H1 (cell line): ENCODE results near the gene SHISA7. TPM values are rescaled to one million over a fixed set of nuclear protein-coding genes. Genes with fewer than 3 reads are reported as not detected.
"Not testable (repeated sequence)": the region's sequence is repeated elsewhere in the genome, so short reads cannot be mapped to it uniquely, and the experiment has no call there.

ENCODE experiments used
- CTCF ChIA-PET: fragments of 300-600 bp; sonication (Branson Sonifier 250); formaldehyde crosslinking; loops from one replicate; lab custom pipeline; 2021; ENCODE audit not compliant: partially characterized antibody; lab: Charles Lee
- POLR2A ChIA-PET: fragments of 300-600 bp; sonication (Branson Sonifier 250); formaldehyde crosslinking; loops from one replicate; lab custom pipeline; 2021; ENCODE audit warnings: inconsistent platforms; ENCODE audit not compliant: partially characterized antibody; lab: Charles Lee
- DNase-seq, 2 experiments: peaks; one replicate each; pipeline versions ENCODE4 v3.0.0 to v3.0.0-alpha.2; 2010 to 2022; ENCODE audit warnings: low spot score in 2 of 2, low read depth in 1 of 2, mixed read lengths in 1 of 2
- FAIRE-seq: peaks from 2 replicates; lab custom pipeline; 2011; peaks lifted over from hg19 to GRCh38; lab: Jason Lieb, UNC
- H2AFZ ChIP-seq: 2 replicates; pipeline ENCODE4 v1.8.1; 2012; ENCODE audit warnings: low read length, inconsistent platforms
- H2AK5ac ChIP-seq: 2 replicates; pipeline ENCODE4 v1.6.1; 2013; ENCODE audit warnings: low read depth, low read length
- H2BK120ac ChIP-seq: replicated peaks from 2 replicates; pipeline ENCODE3; 2013; ENCODE audit warnings: low read depth, low read length, inconsistent platforms
- H2BK12ac ChIP-seq: 2 replicates; pipeline ENCODE4 v1.6.1; 2013; ENCODE audit warnings: low read depth, low read length
- H2BK15ac ChIP-seq: 2 replicates; pipeline ENCODE4 v1.6.1; 2013; ENCODE audit warnings: low read length
- H2BK20ac ChIP-seq: 2 replicates; pipeline ENCODE4 v1.6.1; 2013; ENCODE audit warnings: low read length
- H2BK5ac ChIP-seq: 2 replicates; pipeline ENCODE4 v1.6.1; 2013; ENCODE audit warnings: low read depth, low read length
- H3K14ac ChIP-seq: 2 replicates; pipeline ENCODE4 v1.6.1; 2013; ENCODE audit warnings: inconsistent platforms; ENCODE audit not compliant: insufficient read length
- H3K18ac ChIP-seq: 2 replicates; pipeline ENCODE4 v1.6.1; 2013; ENCODE audit warnings: low read length; ENCODE audit errors: extremely low read depth
- H3K23ac ChIP-seq: 2 replicates; pipeline ENCODE4 v1.6.1; 2013; ENCODE audit warnings: inconsistent platforms; ENCODE audit not compliant: insufficient read length
- H3K23me2 ChIP-seq: 2 replicates; pipeline ENCODE4 v1.6.1; 2013; ENCODE audit warnings: low read depth, low read length
- H3K27ac ChIP-seq: 2 replicates; pipeline ENCODE4 v1.6.1; 2011; ENCODE audit warnings: low read depth, low read length, inconsistent platforms
- H3K27me3 ChIP-seq, 4 experiments: replicated peaks in 1 of 4; 1 replicate in 1 of 4; 2 replicates in 3 of 4; pipeline versions ENCODE4 v1.6.1 to v1.8.1; 2011 to 2013; ENCODE audit warnings: low read length in 3 of 4, mild to moderate bottlenecking in 3 of 4, inconsistent platforms in 2 of 4, mixed read lengths in 2 of 4, moderate library complexity in 1 of 4; ENCODE audit not compliant: control insufficient read depth in 3 of 4, insufficient read depth in 3 of 4; ENCODE audit errors: extremely low read depth in 1 of 4
- H3K36me3 ChIP-seq, 4 experiments: 2 replicates each; pipeline versions ENCODE4 v1.6.1 to v1.8.1; 2011 to 2013; ENCODE audit warnings: mild to moderate bottlenecking in 4 of 4, low read length in 3 of 4, moderate library complexity in 2 of 4, control low read depth in 1 of 4, inconsistent platforms in 1 of 4; ENCODE audit not compliant: insufficient read depth in 4 of 4, control insufficient read depth in 2 of 4
- H3K4ac ChIP-seq: replicated peaks from 2 replicates; pipeline ENCODE3; 2013; ENCODE audit warnings: low read length, low read depth, mixed read lengths, inconsistent platforms; ENCODE audit not compliant: insufficient read length
- H3K4me1 ChIP-seq, 4 experiments: replicated peaks in 1 of 4; 1 replicate in 1 of 4; 2 replicates in 3 of 4; pipeline versions ENCODE4 v1.6.1 to v1.8.1; 2011 to 2013; ENCODE audit warnings: low read length in 3 of 4, inconsistent platforms in 2 of 4, mixed read lengths in 1 of 4; ENCODE audit not compliant: insufficient read depth in 4 of 4, control insufficient read depth in 3 of 4
- H3K4me2 ChIP-seq, 2 experiments: 2 replicates each; pipeline versions ENCODE4 v1.6.1 to v1.8.1; 2011 to 2013; ENCODE audit warnings: low read depth in 2 of 2, low read length in 2 of 2, control low read depth in 1 of 2, inconsistent platforms in 1 of 2, mild to moderate bottlenecking in 1 of 2; ENCODE audit not compliant: insufficient read depth in 1 of 2
- H3K4me3 ChIP-seq, 4 experiments: fragments of 200-600, 300-600 bp in 1 of 4; sonication (generic), shearing (Covaris generic), sonication (Bioruptor Twin) in 1 of 4; 2 replicates each; pipeline versions ENCODE4 v1.5.1 to v1.8.1; 2011 to 2016; ENCODE audit warnings: low read length in 4 of 4, low read depth in 3 of 4, control low read depth in 2 of 4, inconsistent platforms in 2 of 4, mild to moderate bottlenecking in 2 of 4, mixed read lengths in 1 of 4, moderate library complexity in 1 of 4; ENCODE audit not compliant: insufficient read depth in 2 of 4; ENCODE audit errors: extremely low read depth in 1 of 4
- H3K56ac ChIP-seq: replicated peaks from 2 replicates; pipeline ENCODE3; 2013; ENCODE audit warnings: low read depth, mild to moderate bottlenecking, mixed read lengths, low read length, inconsistent platforms; ENCODE audit not compliant: insufficient read length
- H3K79me1 ChIP-seq: 2 replicates; pipeline ENCODE4 v1.6.1; 2013; ENCODE audit warnings: low read depth, low read length, control low read depth
- H3K79me2 ChIP-seq, 2 experiments: 2 replicates each; pipeline versions ENCODE4 v1.6.1 to v1.8.1; 2012 to 2013; ENCODE audit warnings: low read length in 2 of 2, mild to moderate bottlenecking in 2 of 2, inconsistent platforms in 1 of 2; ENCODE audit not compliant: insufficient read depth in 2 of 2, control insufficient read depth in 1 of 2
- H3K9ac ChIP-seq, 4 experiments: replicated peaks in 1 of 4; 1 replicate in 1 of 4; 2 replicates in 3 of 4; pipeline versions ENCODE4 v1.6.1 to v1.8.1; 2011 to 2013; ENCODE audit warnings: low read depth in 3 of 4, low read length in 3 of 4, control low read depth in 2 of 4, mild to moderate bottlenecking in 2 of 4, moderate library complexity in 2 of 4, inconsistent platforms in 1 of 4; ENCODE audit errors: extremely low read depth in 1 of 4
- H3K9me3 ChIP-seq, 2 experiments: 2 replicates each; pipeline versions ENCODE4 v1.6.1 to v1.8.1; 2012 to 2013; ENCODE audit warnings: mild to moderate bottlenecking in 2 of 2, moderate library complexity in 2 of 2, control low read depth in 1 of 2, inconsistent platforms in 1 of 2, low read depth in 1 of 2, low read length in 1 of 2, mixed read lengths in 1 of 2; ENCODE audit not compliant: insufficient read depth in 2 of 2
- H4K20me1 ChIP-seq, 2 experiments: replicated peaks in 1 of 2; 2 replicates each; pipeline versions ENCODE3 to v1.8.1; 2011 to 2013; ENCODE audit warnings: inconsistent platforms in 2 of 2, low read length in 2 of 2, mild to moderate bottlenecking in 1 of 2; ENCODE audit not compliant: insufficient read depth in 2 of 2, control insufficient read depth in 1 of 2
- H4K5ac ChIP-seq: 2 replicates; pipeline ENCODE4 v1.6.1; 2013; ENCODE audit warnings: low read length, low read depth, mixed read lengths, inconsistent platforms; ENCODE audit not compliant: insufficient read length
- H4K8ac ChIP-seq: 2 replicates; pipeline ENCODE4 v1.8.0; 2013; ENCODE audit warnings: mild to moderate bottlenecking, moderate library complexity, low read length, inconsistent platforms; ENCODE audit not compliant: insufficient read depth; ENCODE audit errors: extremely low read depth
- H4K91ac ChIP-seq: replicated peaks from 2 replicates; pipeline ENCODE3; 2013; ENCODE audit warnings: low read length, mixed read lengths, inconsistent platforms; ENCODE audit not compliant: insufficient read length
- PHF8 ChIP-seq: fragments of 200-600 bp; sonication (generic); conservative IDR thresholded peaks from 2 replicates; pipeline ENCODE4 v1.7.1; 2012; ENCODE audit warnings: low read depth, mild to moderate bottlenecking, inconsistent platforms, low read length, moderate library complexity
- POLR2A ChIP-seq, 2 experiments: IDR thresholded peaks; 1 replicate in 1 of 2; 2 replicates in 1 of 2; pipeline ENCODE4 v1.6.1; 2011; ENCODE audit warnings: low read depth in 2 of 2, low read length in 2 of 2, mild to moderate bottlenecking in 2 of 2; ENCODE audit errors: control extremely low read depth in 1 of 2
- SIN3A ChIP-seq, 2 experiments: IDR thresholded peaks in 1 of 2; conservative IDR thresholded peaks in 1 of 2; 2 replicates each; pipeline ENCODE4 v1.6.1; 2011 to 2012; ENCODE audit warnings: low read length in 2 of 2, improper control_type of control experiment in 1 of 2, low read depth in 1 of 2, mild to moderate bottlenecking in 1 of 2
- TAF1 ChIP-seq: IDR thresholded peaks from 2 replicates; pipeline ENCODE4 v1.6.1; 2011; ENCODE audit warnings: mild to moderate bottlenecking, low read depth, low read length
- TAF7 ChIP-seq: optimal IDR thresholded peaks from 2 replicates; pipeline ENCODE3; 2011; ENCODE audit warnings: low read depth, mild to moderate bottlenecking, inconsistent platforms, low read length, moderate library complexity, borderline replicate concordance
- WGBS, 2 experiments: shearing (Covaris generic) in 1 of 2; methylation state at CpG; one replicate each; pipeline versions ENCODE4 v1.1.6 to v1.1.7; 2013 to 2015; ENCODE audit warnings: low lambda C conversion rate in 2 of 2, mixed read lengths in 2 of 2, inconsistent platforms in 1 of 2, low coverage in 1 of 2, missing lambda C conversion rate in 1 of 2; ENCODE audit not compliant: insufficient replicate concordance in 2 of 2, insufficient coverage in 1 of 2, insufficient read length in 1 of 2; ENCODE audit errors: extremely low coverage in 1 of 2, missing lambda C conversion rate in 1 of 2; 5-methylcytosine and 5-hydroxymethylcytosine counted together
- polyA plus RNA-seq, 7 experiments: library from polyadenylated mRNA; depleted of rRNA in 3 of 7; stranded (reverse) in 5 of 7; unstranded in 2 of 7; fragments of >200 nt in 5 of 7; fragments of 200-250 nt in 2 of 7; gene quantifications; 1 replicate in 5 of 7; 2 replicates in 1 of 7; 4 replicates in 1 of 7; pipeline versions ENCODE4 v1.2.1 to v1.2.3, GENCODE V29; 2011 to 2013; ENCODE audit warnings: missing spikeins in 2 of 7, mixed read lengths in 2 of 7
- total RNA-seq: library from RNA; stranded (reverse); fragmentation: NEBNext Ultra II Directional; extraction: Animal tissue kit (Norgen Biotek cat#: 25700); gene quantifications from 2 replicates; pipeline ENCODE4 v1.2.1, GENCODE V29; 2021

Gene SHISA7
- total and polyA plus RNA-seq, 2 of the 8 experiments (the other 6 are each of a cell fraction or from before 2014, with no cell fraction given), result 0.76 to 1.0 TPM

DNA sequence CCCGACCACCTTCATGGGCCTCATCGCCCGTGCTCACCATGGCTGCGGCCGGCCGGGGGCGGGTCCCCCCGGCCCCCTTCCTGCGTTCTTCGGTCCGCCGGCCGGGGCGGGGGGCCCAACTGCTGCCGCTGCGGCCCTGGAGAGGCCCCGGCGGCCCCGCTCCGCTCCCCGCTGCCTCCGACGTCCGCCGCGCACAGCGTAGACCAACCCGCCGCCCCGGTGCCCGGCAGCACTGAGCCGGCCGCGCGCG lies 35.6 kb downstream of the SHISA7 start, which contains the start of gene UBE2S:
UBE2S (minus strand) TSS at position 239 of the 250 bp plus-strand sequence; CDS start at position 40, 199 bp downstream.
- ChIA-PET CTCF (interaction anchor here (2.2 kb wide), 1 partner anchor 23 kb away, joined by 8 read pairs; the partner anchor contains the start of gene TMEM238), POLR2A (interaction anchor here (0.6 to 34.6 kb wide), 74 partner anchors 5 to 331 kb away, joined by 3 to 874 read pairs (median 5); partner anchors contain the start of genes C19orf85, DNAAF3, EPS8L1 and FIZ1)
- Histone ChIP-seq H3K4me1 (peaks cover 0 to 20% (median 13%) of the 10 kb centered on the region in 4 experiments; a peak in 6 of 7 replicates), H3K18ac (peak within 1 kb of the TSS; percentile 99), H3K9ac (peak within 1 kb of the TSS; percentile 78 to 86 (median 84)), H3K4me3 (peak within 1 kb of the TSS; percentile 64 to 98 (median 80)), H4K20me1 (peaks cover 28 to 29% of the 10 kb centered on the region in 2 experiments), H3K4me2 (peak within 1 kb of the TSS; percentile 88 to 99), H2AK5ac (peak within 1 kb of the TSS; percentile 95), H4K8ac (peak within 1 kb of the TSS; percentile 97), H2BK12ac (peak within 1 kb of the TSS; percentile 64), H3K27ac (peak within 1 kb of the TSS; percentile 94), H4K91ac (peak within 1 kb of the TSS; percentile 100), H3K56ac (peak within 1 kb of the TSS; percentile 62), H3K36me3 (peaks cover 17 to 43% (median 33%) of the 10 kb centered on the region in 4 experiments), H2BK5ac (peak within 1 kb of the TSS; percentile 97), H2BK120ac (peak within 1 kb of the TSS; percentile 93), H4K5ac (peak within 1 kb of the TSS; percentile 98), H2AFZ (peak within 1 kb of the TSS; percentile 75; the same call in 1 of the 2 replicates), H2BK15ac (peak within 1 kb of the TSS; percentile 97), H3K23me2 (peaks cover 13% of the 10 kb centered on the region), H3K79me2 (peaks cover 12 to 33% of the 10 kb centered on the region in 2 experiments), H3K4ac (peak within 1 kb of the TSS; percentile 94), H3K79me1 (peaks cover 15% of the 10 kb centered on the region), H2BK20ac (peak within 1 kb of the TSS; percentile 92; the same call in 1 of the 2 replicates)
- not testable (repeated sequence) for FAIRE-seq, H3K14ac ChIP-seq, H3K9me3 ChIP-seq, DNase-seq, H3K27me3 ChIP-seq, H3K23ac ChIP-seq
- TF ChIP-seq TAF1 (peak; percentile 99; the same call in 1 of the 2 replicates), POLR2A (IDR thresholded peaks at IDR 0.05; ENCODE audit: control extremely low read depth in 1 of 2, low read depth in 2 of 2, low read length in 2 of 2) (peak in 1 of 2 experiments; percentile 96; a peak in 1 of 3 replicates), SIN3A (conservative IDR thresholded peaks at IDR 0.05 in 1 of 2, IDR thresholded peaks at IDR 0.05 in 1 of 2; ENCODE audit: low read depth in 1 of 2, low read length in 2 of 2) (0 out of 4 replicates have a peak, but pooled peaks of 1 of the 2 experiments have one; percentile 29), PHF8 (peak; percentile 86), TAF7 (peak; percentile 97)
- 3% methylated on average over 6 of the region's 36 CpGs; no CpG with 5 or more reads in 1 of the 2 experiments for WGBS, 2 experiments
